Epidermal melanocyte (primary cell): ENCODE results near the gene DNAH2.
A peak's percentile ranks its signal among the peaks of the same experiment; 100 is the strongest.
"Not testable (repeated sequence)": the region's sequence is repeated elsewhere in the genome, so short reads cannot be mapped to it uniquely, and the experiment has no call there.

Source experiments
- DNase-seq: peaks from one replicate; pipeline ENCODE4 v3.0.0; 2011; ENCODE audit warnings: low spot score; ENCODE audit not compliant: insufficient read length

DNAH2 gene

DNA sequence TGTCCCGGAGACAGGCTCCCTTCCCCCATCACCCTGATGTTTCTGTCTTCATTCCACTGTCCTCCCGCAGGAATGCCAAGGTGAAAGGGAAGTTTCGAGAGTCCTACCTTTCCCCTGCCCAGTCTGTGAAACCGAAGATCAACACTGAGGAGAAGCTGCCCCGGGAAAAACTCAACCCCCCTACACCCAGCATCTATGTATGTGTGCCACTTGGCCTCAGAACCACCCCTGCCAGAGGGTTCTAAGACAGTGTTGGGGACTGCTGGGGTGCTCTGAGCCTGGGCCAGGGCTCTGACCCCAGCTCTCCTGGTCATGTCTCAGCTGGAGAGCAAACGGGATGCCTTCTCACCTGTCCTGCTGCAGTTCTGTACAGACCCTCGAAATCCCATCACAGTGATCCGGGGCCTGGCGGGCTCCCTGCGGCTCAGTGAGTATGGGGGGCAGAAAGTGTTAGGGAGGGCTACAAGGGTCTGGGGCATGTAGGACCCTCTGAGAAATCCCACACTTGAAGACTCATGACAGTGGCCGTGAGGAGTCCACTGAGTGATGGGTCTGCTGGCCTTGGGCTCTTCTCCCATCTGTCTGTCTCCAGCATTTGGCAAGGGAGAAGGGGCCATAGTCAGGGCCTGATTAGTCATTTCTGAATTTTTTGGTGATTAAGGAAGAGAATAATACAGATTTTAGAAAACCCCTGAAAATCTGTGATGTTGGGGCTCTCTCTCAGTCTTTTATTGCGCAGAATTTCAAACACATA, 132.4 kb downstream of the DNAH2 start:
- DNase-seq: no peak

DNA sequence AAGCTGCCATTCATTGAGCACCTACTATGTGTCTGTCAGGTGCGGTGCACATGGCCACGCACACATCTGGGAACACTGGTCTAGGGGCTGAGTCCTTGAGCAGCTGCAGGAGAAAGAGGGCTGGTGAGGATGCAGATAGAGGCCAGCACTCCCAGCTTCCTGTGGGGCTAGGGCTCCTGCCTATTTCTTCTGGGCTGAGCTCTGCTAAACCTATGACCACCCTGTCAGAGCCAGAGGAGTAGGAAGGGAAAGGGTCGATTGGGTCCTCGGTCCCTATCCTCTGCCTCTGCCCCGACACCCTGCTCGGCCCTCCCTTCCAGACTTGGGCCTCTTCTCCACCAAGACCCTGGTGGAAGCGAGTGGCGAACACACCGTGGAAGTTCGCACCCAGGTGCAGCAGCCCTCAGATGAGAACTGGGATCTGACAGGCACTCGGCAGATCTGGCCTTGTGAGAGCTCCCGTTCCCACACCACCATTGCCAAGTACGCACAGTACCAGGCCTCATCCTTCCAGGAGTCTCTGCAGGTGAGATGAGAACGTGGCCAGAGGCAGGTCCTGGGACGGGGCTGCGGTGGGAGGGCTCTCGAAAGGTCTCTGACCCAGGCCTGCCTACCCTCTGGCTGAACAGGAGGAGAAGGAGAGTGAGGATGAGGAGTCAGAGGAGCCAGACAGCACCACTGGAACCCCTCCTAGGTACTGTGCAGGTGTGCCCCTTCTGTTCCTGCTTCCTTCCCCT, 133.3 kb downstream of the DNAH2 start:
- DNase-seq: no peak

DNA sequence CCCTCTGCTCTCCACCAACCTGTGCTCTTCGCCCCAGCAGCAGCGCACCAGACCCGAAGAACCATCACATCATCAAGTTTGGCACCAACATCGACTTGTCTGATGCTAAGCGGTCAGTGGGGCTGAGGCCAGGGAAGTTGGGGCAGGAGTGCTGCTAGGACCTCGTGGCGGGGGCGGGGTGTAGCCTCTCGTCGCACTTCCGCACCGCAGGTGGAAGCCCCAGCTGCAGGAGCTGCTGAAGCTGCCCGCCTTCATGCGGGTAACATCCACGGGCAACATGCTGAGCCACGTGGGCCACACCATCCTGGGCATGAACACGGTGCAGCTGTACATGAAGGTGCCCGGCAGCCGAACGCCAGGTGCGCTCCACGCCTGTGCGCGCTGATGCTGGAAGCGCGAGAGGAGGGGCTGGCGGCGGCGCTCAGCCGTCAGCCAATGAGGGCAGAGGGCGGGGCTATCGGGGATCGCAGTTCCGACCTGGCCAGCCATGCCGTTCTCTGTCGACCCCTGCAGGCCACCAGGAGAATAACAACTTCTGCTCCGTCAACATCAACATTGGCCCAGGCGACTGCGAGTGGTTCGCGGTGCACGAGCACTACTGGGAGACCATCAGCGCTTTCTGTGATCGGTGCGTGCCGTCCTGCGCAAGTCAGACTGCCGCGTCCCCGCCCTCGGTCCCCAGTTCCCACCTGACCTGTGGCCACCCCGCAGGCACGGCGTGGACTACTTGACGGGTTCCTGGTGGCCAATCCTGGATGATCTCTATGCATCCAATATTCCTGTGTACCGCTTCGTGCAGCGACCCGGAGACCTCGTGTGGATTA, 134.1 kb downstream of the DNAH2 start:
- DNase-seq: peak; percentile 81

DNA sequence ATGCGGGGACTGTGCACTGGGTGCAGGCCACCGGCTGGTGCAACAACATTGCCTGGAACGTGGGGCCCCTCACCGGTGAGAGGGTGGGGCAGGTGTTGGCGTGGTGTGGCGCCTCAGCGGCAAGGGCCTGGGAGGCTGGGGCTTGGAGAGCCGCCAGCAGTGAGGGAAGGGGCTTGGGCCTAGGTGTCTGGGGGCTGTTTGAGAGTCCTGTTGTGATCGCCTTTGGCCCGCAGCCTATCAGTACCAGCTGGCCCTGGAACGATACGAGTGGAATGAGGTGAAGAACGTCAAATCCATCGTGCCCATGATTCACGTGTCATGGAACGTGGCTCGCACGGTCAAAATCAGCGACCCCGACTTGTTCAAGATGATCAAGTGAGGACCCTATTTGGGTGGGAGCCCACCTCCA, 134.7 kb downstream of the DNAH2 start:
- no peak for DNase-seq

DNA sequence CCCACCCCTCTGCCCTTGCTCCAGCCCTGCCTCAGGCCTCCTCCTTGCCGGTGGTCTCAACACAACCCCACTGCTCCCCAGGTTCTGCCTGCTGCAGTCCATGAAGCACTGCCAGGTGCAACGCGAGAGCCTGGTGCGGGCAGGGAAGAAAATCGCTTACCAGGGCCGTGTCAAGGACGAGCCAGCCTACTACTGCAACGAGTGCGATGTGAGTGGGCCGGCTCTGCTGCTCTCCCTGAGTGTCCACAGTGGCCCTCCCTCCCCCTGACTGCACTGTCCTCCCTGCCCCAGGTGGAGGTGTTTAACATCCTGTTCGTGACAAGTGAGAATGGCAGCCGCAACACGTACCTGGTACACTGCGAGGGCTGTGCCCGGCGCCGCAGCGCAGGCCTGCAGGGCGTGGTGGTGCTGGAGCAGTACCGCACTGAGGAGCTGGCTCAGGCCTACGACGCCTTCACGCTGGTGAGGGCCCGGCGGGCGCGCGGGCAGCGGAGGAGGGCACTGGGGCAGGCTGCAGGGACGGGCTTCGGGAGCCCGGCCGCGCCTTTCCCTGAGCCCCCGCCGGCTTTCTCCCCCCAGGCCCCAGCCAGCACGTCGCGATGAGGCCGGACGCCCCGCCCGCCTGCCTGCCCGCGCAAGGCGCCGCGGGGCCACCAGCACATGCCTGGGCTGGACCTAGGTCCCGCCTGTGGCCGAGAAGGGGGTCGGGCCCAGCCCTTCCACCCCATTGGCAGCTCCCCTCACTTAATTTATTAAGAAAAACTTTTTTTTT, 135.6 kb downstream of the DNAH2 start:
- no peak for DNase-seq

DNA sequence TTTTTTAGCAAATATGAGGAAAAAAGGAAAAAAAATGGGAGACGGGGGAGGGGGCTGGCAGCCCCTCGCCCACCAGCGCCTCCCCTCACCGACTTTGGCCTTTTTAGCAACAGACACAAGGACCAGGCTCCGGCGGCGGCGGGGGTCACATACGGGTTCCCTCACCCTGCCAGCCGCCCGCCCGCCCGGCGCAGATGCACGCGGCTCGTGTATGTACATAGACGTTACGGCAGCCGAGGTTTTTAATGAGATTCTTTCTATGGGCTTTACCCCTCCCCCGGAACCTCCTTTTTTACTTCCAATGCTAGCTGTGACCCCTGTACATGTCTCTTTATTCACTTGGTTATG, 136.1 kb downstream of the DNAH2 start:
- no peak for DNase-seq

DNA sequence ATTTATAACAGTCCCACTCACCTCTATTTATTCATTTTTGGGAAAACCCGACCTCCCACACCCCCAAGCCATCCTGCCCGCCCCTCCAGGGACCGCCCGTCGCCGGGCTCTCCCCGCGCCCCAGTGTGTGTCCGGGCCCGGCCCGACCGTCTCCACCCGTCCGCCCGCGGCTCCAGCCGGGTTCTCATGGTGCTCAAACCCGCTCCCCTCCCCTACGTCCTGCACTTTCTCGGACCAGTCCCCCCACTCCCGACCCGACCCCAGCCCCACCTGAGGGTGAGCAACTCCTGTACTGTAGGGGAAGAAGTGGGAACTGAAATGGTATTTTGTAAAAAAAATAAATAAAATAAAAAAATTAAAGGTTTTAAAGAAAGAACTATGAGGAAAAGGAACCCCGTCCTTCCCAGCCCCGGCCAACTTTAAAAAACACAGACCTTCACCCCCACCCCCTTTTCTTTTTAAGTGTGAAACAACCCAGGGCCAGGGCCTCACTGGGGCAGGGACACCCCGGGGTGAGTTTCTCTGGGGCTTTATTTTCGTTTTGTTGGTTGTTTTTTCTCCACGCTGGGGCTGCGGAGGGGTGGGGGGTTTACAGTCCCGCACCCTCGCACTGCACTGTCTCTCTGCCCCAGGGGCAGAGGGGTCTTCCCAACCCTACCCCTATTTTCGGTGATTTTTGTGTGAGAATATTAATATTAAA, 136.7 kb downstream of the DNAH2 start:
- DNase-seq: no peak

DNA sequence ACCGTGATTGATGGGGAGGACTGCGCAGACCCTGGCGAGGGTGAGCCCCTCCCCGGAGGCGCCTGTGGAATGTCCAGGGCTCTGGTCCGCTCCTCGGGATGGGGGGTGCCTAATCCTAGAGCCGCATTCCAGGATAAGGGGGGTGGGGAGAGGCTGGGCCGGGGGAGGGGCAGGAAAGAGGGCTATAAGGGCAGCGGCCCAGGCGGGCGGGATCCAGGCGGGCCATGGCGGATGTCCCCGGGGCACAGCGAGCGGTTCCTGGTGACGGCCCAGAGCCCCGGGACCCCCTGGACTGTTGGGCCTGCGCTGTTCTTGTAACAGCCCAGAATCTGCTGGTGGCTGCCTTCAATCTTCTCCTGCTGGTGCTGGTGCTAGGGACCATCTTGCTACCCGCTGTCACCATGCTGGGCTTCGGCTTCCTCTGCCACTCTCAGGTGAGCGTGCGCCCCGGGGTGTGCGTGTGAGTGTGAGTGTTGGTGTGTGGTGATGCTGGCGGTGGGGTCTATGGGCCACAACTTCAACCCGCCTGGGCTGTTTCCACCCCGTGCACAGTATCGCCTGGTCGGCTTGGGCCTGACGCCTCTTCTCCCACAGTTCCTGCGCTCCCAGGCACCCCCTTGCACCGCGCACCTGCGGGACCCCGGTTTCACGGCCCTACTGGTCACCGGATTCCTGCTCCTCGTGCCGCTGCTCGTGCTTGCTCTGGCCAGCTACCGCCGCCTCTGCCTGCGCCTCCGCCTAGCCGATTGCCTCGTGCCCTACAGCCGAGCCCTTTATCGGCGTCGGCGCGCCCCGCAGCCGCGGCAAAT, 137.5 kb downstream of the DNAH2 start, which contains the start of gene TMEM88:
Gene TMEM88 (plus strand): TSS at position 216 of the 809 bp plus-strand sequence. CDS start 9 bp downstream, at position 225.
- DNase-seq: no peak

DNA sequence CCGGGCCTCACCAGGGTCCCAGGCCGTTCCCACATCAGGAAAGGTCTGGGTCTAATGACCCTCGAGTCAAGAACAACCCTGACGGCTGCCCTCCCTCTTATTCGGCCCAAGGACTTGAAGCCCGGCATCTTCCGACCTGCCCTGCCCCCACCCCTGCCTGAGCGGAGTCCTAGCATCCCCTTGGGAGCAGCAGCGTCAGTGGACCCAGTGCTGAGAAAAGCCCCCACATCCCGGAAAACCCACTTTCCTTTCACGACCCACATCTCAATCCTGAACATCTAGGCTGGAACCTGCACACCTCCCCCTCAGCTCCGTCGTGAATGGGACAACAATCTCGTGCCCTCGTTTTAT, 138.1 kb downstream of the DNAH2 start:
- DNase-seq: no peak

DNA sequence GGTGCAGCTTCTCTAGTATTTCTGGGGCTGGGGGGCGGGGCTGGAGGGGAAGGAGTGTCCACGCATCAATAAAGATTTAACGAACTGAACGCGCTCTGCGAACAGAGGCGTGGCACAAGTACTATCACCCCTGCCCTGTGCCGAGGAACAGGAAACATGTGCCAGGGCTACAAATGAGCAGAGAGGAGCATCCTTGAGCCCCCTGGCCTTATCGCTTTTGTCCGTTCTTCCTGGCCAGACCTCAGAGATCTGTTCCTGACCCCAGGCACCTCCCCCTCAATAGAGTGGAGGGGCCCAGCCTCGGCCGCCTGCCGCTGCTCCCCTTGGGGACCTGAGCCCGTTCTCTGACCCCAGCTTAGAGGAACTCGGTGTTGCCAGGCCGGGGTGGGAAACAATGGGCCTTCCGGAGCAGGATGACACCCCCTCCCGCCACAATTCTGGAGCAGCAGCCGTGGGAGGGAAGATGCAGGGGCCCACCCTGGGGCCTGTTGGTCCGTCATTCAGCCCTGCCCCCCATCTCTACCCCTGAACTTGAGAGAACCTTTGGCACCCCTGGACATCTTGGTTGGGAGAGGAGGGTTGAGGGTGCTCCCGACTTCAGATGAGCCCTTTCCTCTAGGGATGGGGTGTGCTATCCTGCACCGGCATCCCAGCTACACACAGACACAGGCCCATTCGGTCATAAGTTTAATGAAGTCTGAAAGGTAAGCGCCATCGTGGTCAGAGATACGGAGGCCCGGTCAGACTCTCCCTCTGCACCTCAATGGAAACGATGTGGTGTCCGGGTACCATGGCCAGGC, 138.7 kb downstream of the DNAH2 start:
- no peak for DNase-seq

DNA sequence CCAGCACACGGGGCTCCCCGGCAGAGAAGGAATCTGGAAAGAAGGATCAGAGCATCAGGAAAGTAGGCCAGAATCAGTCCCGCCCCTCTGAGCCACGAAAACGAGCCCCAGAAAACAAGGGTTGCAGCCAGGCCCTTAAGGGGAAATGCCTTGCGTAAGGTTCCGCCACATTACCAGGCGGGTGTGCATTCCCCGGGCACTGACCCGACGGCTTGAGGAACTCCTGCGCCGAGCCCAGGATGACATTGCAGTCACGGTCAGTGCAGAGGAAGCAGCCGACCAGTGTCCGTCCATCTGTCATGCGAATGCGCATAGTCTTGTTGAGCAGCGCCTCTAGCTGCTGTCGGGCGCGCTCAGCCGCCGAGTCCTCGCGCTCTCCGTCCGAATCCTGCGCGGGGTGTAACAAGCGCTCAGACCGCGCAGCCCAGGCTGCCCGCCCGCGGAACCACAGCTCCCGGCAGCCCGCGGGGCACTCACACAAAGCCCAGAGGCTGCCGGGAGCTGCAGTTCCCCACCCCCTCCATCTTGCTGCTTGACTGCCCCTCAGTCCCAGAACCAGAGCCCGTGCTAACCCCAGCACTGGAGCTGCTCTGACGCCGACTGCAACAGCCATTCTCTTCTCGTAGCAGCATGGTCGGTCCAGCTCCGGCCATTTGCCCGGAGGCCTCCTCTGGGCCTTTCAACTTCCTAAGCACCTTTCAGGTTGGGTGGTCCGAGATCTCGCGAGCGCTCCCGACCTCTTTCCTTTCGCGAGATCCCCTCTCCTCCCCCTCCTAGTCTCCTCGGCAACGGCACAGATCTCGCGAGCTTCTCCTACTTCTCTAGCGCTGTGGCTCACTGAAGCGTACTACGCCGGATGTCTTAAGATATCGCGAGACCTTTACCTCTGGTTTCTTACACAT, 139.5 kb downstream of the DNAH2 start, which contains the start of gene NAA38:
Gene NAA38 (minus strand): TSS at position 749 of the 902 bp plus-strand sequence. CDS start 96 bp downstream, at position 653.
- peak; percentile 98 for DNase-seq

DNA sequence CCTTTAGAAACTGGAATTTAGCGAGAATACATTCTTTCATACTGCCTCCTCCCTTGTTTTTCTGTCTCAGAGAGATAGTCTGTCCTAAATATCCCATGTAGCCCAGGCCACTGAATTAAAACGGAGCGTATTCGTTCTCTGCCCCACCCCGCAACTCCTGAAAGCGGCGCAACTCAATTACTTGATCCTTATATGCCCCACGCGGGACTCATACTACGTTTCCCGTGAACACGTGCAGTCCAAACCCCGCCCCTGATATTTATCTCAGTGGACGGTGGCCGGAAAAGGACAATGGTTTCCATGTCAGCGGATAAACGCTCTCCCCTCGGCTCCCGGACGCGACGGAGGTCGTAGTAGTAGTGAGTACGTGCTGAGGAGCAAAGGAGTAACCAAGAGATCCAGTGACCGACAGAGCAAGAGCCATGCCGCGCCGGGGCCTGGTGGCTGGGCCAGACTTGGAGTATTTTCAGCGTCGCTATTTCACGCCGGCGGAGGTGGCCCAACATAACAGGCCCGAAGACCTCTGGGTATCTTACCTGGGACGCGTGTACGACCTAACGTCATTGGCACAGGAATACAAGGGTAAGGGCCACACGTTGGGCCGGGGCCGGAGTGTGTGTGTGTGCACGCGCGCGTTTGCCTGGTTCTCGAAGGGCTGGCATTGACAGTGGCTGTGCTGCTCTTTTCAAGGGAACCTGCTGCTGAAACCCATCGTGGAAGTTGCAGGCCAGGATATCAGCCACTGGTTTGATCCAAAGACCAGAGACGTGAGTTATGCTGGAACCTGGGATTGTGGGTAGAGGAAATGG, 140.4 kb downstream of the DNAH2 start, which contains the start of gene CYB5D1:
Gene CYB5D1 (plus strand): TSS at position 291 of the 809 bp plus-strand sequence. CDS start 132 bp downstream, at position 423.
- DNase-seq: peak; percentile 79

DNA sequence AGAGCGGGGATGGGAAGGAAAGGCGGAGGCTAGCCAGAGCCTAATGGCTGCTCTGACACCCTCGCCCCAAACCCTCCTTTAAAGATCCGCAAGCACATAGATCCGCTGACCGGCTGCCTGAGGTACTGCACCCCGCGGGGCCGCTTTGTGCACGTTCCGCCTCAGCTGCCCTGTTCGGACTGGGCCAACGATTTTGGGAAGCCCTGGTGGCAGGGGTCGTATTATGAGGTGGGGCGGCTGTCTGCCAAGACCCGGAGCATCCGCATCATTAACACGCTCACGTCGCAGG, 140.9 kb downstream of the DNAH2 start:
- DNase-seq: no peak

DNA sequence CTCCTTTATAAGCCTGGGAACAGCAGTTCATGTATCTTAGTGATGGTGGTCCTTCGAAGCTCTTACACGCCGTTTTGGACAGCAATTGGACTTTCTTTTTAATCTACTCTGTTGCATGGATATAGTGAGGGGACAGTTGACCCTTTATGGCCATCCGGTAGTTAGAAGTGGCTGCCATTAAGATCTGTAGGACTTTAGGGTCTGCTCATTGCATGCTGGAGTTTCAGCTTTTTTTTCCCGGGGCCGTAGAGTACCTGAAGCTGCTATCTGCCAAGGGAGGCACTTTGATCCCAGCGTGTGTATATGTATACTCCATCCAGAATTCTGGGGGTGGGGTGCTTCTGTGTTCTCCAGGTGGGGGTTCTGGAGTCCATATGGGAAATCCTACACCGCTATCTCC, 141.5 kb downstream of the DNAH2 start:
- DNase-seq: no peak

DNA sequence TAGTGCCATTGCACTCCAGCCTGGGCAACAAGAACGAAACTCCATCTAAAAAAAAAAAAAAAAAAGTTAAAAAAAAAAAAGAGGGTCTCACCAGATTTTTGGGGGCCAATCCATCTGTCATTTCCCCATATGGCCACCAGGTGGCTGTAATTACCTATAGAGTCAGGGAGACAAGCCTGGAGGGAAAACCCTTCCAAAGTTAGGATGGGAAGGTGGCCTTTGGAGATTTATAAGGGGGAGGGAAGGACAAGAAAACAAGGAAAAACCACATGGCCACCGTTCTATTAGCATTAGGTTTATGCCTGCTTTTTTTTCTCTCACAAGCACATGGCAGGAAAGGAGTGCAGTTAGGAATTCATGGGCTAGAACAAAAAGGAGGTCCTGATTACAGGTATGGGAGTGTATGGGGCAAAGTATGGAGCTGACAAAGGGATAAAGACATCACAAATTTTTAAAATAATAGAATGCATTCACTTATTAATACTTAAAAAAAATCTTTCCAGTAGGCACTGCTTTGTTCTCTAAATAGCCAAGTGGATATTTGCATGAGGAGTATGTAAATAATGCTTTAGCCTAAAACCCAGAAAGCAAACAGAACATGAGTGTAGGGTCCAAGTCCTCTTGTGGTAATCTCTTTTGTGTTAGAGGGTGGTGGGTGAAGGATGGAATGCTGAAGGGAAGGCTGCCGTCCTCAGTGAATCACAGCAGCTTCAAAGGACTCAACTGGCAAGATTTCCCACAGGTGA, 145.3 kb downstream of the DNAH2 start:
- no peak for DNase-seq

DNA sequence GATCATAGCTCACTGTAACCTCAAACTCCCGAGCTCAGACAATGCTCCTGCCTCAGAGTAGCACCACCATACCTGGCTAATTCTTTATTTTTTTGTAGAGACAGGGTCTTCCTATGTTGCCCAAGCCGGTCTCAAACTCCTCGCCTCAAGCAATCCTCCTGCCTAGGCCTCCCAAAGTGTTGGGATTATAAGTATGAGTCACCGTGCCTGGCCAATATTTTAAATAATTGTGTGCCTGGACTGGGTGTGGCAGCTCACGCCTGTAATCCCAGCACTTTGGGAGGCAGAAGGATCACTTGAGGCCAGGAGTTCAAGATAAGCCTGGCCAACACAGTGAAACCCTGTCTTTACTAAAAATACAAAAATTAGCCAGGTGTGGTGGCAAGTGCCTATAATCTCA, 146.8 kb downstream of the DNAH2 start:
- not testable (repeated sequence) for DNase-seq
